Glutamatergic neuron (in vitro differentiated cells): ENCODE results near the gene NFKBIE. TPM values are rescaled to one million over a fixed set of nuclear protein-coding genes. Genes with fewer than 3 reads are reported as not detected.

Experiments
- DNase-seq: peaks from one replicate; pipeline ENCODE4 v3.0.0; 2022
- H3K27ac Mint-ChIP-seq: one replicate; pipeline ENCODE4 v1.8.0; 2020; ENCODE audit warnings: mild to moderate bottlenecking, mixed read lengths, inconsistent platforms; ENCODE audit not compliant: unreplicated experiment
- H3K27me3 Mint-ChIP-seq: one replicate; pipeline ENCODE4 v1.8.0; 2020; ENCODE audit warnings: mild to moderate bottlenecking, moderate library complexity, mixed read lengths, inconsistent platforms; ENCODE audit not compliant: unreplicated experiment
- H3K36me3 Mint-ChIP-seq: one replicate; pipeline ENCODE4 v1.8.0; 2020; ENCODE audit warnings: mild to moderate bottlenecking, mixed read lengths, inconsistent platforms; ENCODE audit not compliant: unreplicated experiment
- H3K4me1 Mint-ChIP-seq: one replicate; pipeline ENCODE4 v1.8.0; 2020; ENCODE audit warnings: mild to moderate bottlenecking, low read depth, mixed read lengths, inconsistent platforms; ENCODE audit not compliant: unreplicated experiment
- H3K4me3 Mint-ChIP-seq: one replicate; pipeline ENCODE4 v1.8.0; 2020; ENCODE audit warnings: mild to moderate bottlenecking, mixed read lengths, inconsistent platforms; ENCODE audit not compliant: unreplicated experiment
- H3K9me3 Mint-ChIP-seq: one replicate; pipeline ENCODE4 v1.8.0; 2020; ENCODE audit warnings: mild to moderate bottlenecking, moderate library complexity, mixed read lengths, inconsistent platforms; ENCODE audit not compliant: unreplicated experiment
- total RNA-seq: library from RNA; stranded (reverse); fragmentation: NEBNext Ultra II Directional; extraction: Animal tissue kit (Norgen Biotek cat#: 25700); gene quantifications from one replicate; pipeline ENCODE4 v1.2.1, GENCODE V29; 2021; ENCODE audit not compliant: unreplicated experiment
- TF ChIP-seq, protein P1 (sequence below): fragments of 200-600 bp; sonication (generic); IDR thresholded peaks from one replicate; pipeline ENCODE4 v1.5.0; 2021; ENCODE audit not compliant: partially characterized antibody, unreplicated experiment

NFKBIE gene
- total RNA-seq, 1 donor from 2014 or later: 15.3 TPM

GRCh38 chr6:44221961-44222335, 43.4 kb downstream of the NFKBIE start:
- no peaks in the 10 kb centered on the region for H3K36me3 Mint-ChIP-seq
- H3K9me3 Mint-ChIP-seq: no peaks in the 10 kb centered on the region
- peaks cover 30% of the 10 kb centered on the region for H3K4me1 Mint-ChIP-seq
- no peak overlapping the region for H3K27ac Mint-ChIP-seq
- TF ChIP-seq, protein P1, sequence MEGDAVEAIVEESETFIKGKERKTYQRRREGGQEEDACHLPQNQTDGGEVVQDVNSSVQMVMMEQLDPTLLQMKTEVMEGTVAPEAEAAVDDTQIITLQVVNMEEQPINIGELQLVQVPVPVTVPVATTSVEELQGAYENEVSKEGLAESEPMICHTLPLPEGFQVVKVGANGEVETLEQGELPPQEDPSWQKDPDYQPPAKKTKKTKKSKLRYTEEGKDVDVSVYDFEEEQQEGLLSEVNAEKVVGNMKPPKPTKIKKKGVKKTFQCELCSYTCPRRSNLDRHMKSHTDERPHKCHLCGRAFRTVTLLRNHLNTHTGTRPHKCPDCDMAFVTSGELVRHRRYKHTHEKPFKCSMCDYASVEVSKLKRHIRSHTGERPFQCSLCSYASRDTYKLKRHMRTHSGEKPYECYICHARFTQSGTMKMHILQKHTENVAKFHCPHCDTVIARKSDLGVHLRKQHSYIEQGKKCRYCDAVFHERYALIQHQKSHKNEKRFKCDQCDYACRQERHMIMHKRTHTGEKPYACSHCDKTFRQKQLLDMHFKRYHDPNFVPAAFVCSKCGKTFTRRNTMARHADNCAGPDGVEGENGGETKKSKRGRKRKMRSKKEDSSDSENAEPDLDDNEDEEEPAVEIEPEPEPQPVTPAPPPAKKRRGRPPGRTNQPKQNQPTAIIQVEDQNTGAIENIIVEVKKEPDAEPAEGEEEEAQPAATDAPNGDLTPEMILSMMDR: no peak
- H3K4me3 Mint-ChIP-seq: no peak overlapping the region
- peaks cover 6% of the 10 kb centered on the region for H3K27me3 Mint-ChIP-seq
- no peak for DNase-seq

- Mint-ChIP-seq H3K27ac (no peak overlapping the region), H3K9me3 (no peaks in the 10 kb centered on the region), H3K36me3 (no peaks in the 10 kb centered on the region), H3K27me3 (peaks cover 6% of the 10 kb centered on the region), H3K4me3 (no peak overlapping the region), H3K4me1 (peaks cover 30% of the 10 kb centered on the region)
- DNase-seq: peak; percentile 69
- TF ChIP-seq, protein P1: peak; percentile 70
Observed at GRCh38 chr6:44221291-44221960, 43.9 kb downstream of the NFKBIE start.

GRCh38 chr6:44220913-44221290, 44.4 kb downstream of the NFKBIE start:
- DNase-seq: no peak
- Mint-ChIP-seq H3K27ac (no peak overlapping the region), H3K9me3 (no peaks in the 10 kb centered on the region), H3K36me3 (no peaks in the 10 kb centered on the region), H3K4me1 (peaks cover 27% of the 10 kb centered on the region), H3K27me3 (peaks cover 6% of the 10 kb centered on the region), H3K4me3 (no peak overlapping the region)
- TF ChIP-seq, protein P1: no peak

- H3K27me3 Mint-ChIP-seq: peaks cover 6% of the 10 kb centered on the region
- H3K36me3 Mint-ChIP-seq: no peaks in the 10 kb centered on the region
- TF ChIP-seq, protein P1: no peak
- H3K9me3 Mint-ChIP-seq: no peaks in the 10 kb centered on the region
- DNase-seq: no peak
- H3K4me1 Mint-ChIP-seq: peaks cover 25% of the 10 kb centered on the region
- peak overlapping the region; percentile 63 for H3K4me3 Mint-ChIP-seq
- H3K27ac Mint-ChIP-seq: no peak overlapping the region
Observed at GRCh38 chr6:44219815-44220784, 45.3 kb downstream of the NFKBIE start.
